HG03354 (cell line): ENCODE data around the gene PHTF2.
"Not testable (repeated sequence)": the region's sequence is repeated elsewhere in the genome, so short reads cannot be mapped to it uniquely, and the experiment has no call there.

Experiments
- ATAC-seq: cut with Tn5 transposase; IDR thresholded peaks from one replicate; pipeline ENCODE4 v1.9.1; 2021; ENCODE audit warnings: mild to moderate bottlenecking; ENCODE audit not compliant: unreplicated experiment, poor library complexity, severe bottlenecking

PHTF2 gene

DNA sequence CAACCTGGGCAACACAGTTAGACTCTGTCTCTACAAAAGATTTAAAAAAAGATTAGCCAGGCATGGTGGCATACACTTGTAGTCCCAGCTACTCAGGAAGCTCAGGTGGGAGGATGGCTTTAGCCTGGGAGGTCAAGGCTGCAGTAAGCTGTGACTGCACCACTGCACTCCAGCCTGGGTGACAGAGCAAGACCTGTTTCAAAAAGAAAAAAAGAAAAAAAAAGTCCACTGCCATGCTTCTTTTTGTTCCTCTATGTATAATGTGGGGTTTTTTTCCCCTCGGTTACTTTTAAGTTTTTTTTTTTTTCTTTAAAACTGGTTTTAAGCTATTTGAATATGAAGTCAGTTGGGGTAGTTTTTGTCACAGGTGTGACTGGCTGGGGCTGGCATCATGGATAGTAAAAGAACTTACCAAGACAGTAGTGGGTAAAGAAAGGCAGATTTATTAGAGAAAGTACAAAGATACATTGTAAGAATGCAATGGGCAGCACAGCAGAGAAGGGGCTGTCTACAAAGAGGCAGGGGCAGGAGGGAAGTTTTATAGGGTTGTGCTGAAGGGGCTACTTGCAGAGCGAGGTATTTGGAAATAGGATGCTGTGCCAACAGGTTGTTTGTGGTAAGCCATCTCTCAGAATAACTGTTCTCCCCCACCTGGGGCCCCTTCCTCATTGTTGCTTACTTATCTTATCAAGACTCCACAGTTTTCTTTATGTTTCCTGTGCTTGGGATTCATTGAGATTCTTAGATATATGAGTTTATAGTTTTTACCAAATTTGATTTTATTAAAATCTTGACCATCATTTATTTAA is 177.3 kb downstream of the PHTF2 start:
- ATAC-seq, result no peak

DNA sequence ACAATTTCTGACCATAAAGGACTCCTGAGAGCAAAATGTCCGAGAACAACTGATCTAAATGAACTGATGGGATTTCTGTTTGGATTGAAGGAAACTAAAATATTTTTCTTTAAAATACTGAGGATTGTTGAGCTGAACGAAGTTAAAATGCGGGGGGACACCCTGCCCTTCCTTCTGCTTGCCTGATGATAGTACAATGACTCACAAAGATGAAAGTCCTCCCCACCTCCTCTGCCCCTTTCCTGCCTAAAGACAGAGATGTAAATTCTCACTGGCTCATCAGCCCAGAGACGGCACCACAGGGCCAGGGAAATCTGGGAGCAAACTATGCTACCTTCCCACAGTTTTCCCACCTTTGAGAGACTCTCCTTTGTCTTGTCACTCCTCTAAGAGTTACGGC is 180.6 kb downstream of the PHTF2 start:
- no peak for ATAC-seq

DNA sequence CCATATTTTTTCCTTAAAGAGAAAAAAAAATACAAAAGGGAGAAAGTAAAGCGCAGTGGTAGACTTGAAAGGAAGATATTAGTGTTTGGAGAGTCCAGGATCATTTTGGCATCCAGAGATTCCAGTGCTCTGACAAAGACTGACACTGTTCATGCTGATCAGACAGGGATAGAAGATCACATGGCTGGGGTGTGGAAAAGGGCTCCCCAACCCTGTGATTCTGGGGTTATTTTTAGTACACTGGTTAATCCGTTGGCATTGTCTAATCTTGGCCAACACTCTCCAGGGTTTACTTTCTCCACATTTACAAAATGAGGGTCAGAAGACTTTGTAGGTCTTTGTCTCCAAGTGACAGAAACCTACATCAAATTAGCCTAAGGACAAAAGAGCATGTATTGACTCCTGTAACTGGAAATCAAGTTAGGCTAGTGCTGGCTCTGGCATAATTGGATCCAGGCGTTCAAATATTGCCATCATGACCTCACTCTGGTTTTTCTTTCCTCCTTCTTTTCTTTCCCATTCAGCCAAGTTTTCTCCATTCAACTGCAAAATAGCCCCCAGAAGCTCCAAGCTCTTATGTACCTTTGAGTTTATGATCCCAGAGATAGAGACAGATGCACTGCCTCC is 181.6 kb downstream of the PHTF2 start:
- no peak for ATAC-seq

DNA sequence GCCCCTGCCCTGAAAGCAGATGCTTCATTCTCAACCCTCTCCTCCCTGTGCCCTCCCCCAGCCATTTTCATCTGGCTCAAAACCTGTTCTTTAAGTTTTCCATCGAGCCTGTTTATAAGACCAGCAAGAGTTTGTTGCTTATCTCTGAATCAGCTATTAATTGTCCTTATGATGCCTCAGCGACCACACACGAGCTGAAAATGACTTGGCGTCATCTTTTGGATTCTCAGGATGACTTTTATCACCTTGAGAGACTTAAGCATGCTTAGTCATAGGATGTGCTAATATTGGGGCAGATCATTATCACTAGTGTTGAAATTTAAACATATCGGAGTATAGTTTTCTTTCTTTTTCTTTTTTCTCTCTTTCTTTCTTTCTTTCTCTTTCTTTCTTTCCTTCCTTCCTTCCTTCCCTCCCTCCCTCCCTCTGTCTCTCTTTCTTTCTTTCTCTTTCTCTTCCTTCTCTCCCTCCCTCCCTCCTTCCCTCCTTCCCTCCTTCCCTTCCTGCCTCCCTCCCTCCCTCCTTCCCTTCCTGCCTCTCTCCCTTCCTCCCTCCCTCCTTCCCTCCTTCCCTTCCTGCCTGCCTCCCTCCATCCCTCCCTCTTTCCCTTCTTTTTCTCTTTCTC is 184.5 kb downstream of the PHTF2 start:
- no peak for ATAC-seq

DNA sequence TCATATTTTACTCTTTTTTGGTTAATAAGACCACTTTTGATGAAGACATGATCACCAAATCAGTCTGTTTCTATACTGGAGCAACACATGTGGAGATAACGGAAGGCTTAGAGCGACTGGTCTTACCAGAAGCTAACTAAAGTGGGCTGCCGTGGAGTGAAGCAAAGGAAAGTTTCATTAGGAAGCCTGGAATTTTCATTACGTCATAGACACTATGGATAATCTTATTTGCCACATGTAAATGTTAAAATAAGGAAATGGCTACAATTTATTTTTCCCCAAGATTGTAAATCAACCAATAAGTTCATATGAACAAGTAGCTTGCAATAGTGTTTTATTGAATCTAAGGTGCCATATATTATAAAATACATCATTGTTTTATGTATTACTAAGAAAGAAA is 185.4 kb downstream of the PHTF2 start:
- ATAC-seq, result no peak

DNA sequence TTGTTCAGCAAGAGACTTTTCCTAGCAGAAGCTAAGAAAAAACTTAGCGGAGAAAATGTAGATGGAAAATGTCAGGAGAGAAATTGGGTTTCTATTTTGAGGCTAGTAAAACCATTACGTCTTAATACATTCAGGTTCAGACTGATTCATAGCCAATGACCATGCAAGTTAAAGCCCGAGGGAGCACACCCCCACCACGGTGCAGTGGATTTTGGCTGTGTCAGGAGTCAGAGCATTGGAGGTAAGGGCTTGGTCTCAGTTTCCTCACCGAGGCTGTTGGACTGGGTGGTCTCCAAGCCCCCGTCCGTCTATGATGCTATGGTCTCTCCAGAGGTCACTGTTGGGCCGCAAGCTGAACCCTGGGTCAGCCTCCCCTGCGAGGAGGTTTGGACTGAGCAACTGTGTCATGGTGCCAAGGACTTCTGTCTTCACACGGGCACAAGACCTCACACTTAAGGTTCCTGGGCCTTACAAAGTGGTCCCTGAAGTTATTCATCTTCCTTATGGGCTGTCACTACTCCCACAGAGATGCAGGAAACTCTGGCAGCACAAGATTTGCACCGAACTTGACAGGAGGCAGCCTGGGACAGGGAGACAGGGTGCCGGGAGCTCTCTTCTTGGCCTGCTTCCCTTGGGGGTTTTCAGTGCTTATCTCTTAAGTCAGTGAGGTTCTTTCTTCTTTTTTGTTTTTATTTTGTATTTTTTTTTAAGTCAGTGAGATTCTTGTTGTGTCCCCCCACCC is 186.8 kb downstream of the PHTF2 start:
- ATAC-seq, result no peak

DNA sequence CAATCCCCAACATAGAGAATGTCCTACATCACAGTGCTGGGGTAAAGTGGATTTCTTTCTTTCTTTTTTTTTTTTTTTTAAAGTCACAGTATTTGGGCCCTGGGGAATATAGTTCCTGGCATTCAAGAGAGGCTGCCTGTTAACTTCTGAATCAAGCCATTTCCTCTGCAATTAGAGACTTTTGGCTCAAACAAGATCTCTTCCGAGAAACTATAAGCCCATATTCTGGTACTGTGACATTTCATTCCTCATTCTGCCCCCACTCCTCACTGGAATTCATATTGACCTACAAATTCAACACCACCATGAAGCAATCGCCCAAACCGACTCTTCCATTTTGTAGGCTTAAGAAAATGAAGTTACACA is 187.4 kb downstream of the PHTF2 start:
- ATAC-seq, result no peak

DNA sequence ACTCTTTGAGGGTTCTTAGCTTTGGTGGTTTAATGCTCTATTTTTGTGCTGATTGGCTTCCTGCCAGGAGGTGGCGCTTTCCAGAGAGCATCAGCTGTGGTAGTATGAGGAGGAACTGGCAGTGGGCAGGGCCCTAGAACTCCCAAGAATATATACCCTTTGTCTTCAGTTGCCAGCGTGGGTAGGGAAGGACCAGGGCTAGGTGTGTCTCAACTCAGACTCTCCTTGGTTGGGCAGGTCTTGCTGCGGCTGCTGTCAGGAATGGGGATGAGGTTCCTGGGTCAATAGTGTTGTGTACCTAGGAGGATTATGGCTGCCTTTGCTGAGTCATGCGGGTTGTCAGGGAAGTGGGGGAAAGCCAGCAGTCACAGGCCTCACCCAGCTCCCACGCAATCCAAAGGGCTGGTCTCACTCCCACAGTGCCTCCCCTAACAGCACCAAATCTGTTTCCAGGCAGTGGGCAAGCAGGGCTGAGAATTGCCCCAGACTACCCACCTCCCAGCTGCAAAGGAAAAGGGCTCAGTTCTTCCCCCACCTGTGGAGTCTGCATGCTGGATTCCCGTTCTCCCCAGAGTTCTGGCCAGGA is 191.5 kb downstream of the PHTF2 start:
- no peak for ATAC-seq

DNA sequence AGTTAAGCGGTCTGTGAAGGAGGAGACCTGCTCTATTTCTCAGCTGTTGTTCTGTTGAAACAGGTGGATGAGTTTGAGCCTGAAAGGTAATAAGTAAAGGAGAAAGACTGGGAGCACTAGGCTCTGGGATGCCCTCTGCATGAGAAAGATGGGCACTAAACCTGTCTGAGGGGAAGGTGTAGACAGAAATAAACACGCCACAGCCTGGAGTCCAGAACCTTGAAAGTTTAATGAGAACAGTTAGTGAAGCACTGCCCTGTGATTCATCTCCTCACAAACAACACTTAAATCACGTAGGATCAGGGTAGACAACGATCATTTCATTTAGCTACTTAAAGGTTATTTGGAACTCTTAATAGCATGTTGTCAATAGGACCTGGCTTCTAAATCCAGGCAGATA is 193.1 kb downstream of the PHTF2 start:
- ATAC-seq, result no peak

DNA sequence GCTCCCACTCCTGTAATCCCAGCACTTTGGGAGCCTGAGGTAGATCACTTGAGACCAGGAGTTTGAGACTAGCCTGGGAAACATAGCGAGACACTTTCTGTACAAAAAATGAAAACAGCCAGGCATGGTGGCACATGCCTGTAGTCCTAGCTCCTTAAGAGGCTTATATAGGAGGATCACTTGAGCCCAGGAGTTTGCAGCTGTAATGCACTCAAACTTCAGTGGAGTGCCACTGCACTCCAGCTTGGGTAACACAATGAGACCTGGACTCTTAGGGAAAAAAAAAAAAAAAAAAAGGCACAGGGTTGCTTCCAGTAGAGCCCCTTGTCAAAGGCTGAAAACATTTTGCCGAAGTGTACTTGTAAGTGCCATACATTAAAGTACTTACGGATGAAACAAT is 195.3 kb downstream of the PHTF2 start:
- ATAC-seq, result no peak

DNA sequence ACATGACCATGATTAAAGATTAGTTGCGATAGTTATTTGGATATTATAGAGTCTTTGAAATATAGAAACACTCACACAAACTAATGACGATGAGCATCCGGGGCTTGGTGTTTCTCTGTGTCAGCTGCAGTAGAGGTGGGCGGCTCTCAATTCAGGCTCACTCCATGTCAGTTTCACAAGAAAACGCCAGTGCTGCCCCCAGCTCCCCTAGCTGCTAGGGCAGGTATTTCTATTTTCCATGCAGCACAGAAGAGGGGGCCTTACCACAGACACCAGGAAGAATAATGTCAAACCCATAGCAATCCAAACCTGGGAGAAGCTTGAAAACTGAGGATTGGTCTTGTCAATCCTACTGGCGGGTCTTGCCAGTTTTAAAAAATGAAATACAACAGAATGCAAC is 197.1 kb downstream of the PHTF2 start:
- no peak for ATAC-seq

DNA sequence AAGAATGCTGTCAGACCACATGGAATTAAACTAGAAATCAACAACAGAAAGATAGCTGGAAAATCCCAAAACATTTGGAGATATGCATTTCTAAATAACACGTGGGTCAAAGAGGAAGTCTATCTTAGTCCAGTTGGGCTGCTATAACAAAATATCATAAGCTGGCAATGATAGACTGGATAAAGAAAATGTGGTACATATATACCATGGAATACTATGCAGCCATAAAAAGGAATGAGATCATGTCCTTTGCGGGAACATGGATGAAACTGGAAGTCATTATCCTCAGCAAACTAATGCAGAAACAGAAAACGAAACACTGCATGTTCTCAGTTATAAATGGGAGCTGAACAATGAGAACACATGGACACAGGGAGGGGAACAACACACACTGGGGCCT is 200.6 kb downstream of the PHTF2 start:
- not testable (repeated sequence) for ATAC-seq

DNA sequence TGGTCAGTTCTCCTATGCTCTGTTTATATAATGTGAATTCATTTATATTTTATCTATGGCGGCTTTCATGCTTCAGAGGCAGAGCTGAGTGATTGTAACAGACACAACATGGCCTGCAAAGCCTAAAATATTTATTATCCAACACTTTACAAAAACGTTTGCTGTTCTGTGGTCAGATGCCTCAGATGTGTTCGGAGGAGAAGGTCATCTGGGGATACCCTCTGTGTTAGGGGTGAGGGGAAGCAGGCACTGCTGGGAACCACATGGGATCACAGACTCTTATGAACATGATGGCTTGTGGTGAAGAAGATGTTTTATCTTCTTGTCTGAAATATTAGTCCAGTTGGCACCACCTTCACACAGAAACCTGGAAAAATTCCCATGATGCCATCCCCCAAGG is 203.4 kb downstream of the PHTF2 start:
- no peak for ATAC-seq

DNA sequence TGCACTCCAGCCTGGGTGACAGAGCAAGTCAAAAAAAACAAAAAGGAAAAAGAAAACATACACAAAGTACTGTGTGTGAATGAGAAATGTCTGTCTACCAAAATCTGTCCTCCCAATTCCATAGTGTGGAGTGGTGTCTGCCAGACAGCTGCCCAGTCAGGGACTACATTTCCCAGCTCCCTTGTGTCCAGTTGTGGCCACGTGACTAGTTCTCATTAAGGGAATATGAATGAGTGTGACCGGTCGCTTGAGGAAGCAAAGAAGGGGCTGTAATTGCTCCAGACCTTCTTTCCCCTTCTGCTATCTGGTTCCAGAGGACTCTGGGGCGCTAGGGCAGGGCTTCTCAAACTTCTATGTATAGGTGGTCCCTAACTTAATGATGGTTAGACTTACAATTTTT is 204.1 kb downstream of the PHTF2 start:
- no peak for ATAC-seq

DNA sequence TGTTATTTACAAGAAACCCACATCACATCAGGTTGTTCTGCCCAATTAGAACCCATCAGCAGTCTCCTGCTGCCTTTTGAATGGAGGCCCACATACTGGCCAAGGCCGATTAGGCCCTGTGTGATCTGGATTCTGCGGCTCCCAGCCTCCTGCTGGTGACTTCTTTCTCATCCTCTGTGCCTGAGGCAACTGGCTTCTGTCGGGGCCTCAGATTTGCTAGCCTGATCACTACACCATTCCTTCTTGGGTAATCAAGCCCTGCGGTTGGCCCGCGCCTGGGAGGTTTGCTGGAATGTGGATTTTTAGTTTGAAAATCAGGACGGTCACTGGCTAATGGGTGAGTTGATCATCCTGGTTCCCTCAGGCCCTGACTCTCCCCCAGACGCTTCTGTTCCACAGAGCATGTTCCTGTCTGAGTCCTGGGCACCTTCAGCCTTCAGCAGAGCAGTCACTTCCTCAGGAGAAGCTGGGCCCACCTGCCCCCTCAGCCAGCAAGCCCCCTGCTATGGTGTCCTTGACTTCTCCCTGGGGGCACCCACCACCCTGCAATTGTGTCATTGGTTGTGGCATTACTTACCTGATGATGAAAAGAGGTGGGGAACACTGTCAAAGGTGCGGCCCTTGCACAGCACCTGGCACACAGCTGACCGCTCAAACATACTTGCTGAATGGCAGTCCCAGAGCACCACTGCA is 207.6 kb downstream of the PHTF2 start:
- no peak for ATAC-seq
